ENCODE data around the gene OSBPL5.

DNA sequence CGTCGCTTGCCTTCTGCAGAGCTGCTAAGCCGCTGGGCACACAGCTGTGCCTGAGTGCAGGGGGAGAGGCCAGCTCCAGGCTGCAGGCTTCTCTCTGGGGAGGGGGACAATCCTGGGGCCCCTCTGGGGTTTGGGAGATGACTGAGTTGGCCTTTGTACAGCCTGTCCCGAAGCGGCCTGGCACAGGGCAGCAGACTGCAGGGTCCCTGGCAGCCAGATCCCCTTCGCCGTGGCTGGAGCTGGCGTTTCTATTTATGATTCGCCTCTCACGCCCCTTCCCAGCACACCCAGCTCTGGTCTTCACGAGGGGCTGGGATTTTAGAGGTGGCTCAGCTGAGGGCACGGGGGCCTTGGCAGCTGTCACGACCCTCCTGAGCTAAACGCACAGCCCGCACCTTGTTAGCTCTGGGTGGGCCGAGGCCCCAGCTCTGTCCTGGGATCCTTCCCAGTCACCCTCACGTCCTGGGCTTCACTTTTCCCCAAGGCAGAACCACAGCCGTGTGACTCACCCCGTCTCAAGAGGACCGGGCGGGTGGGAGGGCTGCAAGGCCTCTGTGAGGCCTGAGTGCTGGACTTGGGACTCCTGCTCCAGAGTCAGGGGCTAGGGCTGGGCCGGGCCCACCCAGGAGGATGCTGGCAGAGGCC is 18.4 kb downstream of the OSBPL5 start:
- TF ChIP-seq, protein P1, sequence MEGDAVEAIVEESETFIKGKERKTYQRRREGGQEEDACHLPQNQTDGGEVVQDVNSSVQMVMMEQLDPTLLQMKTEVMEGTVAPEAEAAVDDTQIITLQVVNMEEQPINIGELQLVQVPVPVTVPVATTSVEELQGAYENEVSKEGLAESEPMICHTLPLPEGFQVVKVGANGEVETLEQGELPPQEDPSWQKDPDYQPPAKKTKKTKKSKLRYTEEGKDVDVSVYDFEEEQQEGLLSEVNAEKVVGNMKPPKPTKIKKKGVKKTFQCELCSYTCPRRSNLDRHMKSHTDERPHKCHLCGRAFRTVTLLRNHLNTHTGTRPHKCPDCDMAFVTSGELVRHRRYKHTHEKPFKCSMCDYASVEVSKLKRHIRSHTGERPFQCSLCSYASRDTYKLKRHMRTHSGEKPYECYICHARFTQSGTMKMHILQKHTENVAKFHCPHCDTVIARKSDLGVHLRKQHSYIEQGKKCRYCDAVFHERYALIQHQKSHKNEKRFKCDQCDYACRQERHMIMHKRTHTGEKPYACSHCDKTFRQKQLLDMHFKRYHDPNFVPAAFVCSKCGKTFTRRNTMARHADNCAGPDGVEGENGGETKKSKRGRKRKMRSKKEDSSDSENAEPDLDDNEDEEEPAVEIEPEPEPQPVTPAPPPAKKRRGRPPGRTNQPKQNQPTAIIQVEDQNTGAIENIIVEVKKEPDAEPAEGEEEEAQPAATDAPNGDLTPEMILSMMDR (IDR thresholded peaks at IDR 0.05; ENCODE audit: low read depth, low read length): no peak
- no peak for TF ChIP-seq EZH2phosphoT487 (IDR thresholded peaks at IDR 0.05; ENCODE audit: low read depth)
